GM03348 (cell line): ENCODE measurements around the gene TSPAN31.
A peak's percentile ranks its signal among the peaks of the same experiment; 100 is the strongest.

Experiments
- DNase-seq: peaks from one replicate; pipeline ENCODE4 v3.0.0; 2012; ENCODE audit warnings: low spot score

The TSPAN31 gene

DNA sequence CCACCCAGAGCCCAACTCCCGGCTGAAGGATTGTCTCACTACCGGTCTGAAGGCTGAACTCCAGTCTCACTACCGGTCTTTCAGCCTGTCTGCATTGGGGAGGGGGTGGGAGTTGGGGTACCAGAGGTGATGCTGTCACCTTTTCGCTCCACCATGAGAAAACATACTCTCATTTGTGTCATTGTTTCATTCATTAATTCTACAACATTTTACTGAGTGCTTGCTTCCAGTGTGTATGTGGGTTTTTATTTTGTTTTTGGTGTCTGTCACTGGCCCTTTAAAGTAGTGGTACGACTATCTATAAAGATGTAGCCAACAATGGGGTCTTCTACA is 7.8 kb downstream of the TSPAN31 start:
- no peak for DNase-seq

DNA sequence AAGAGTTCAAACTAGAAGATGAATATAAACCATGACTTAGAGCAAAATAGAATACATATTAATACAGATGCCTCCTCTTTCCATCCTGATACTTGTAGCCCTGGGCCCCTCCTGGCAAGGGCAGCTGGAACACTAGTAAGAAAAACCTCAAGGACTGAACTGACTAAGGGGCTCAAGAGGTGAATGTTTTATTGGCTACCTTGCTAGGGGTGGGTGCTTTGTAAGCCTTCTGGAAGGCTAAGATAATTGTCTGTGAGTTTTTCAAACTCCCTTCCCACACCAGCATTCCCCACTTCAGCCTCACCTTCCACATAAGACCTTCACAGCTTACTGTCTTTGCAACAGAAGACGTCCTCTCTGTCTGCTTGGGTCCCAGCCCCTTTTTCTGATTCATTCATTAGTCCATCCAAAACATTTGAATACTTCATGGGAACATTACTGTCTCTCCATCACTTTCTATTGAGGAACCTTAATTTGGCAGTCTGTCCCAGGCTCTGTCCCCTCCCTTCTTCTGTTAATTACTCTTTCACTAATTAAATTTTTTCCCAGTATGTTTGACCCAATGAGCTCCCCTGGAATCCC is 9.0 kb downstream of the TSPAN31 start:
- DNase-seq = no peak

DNA sequence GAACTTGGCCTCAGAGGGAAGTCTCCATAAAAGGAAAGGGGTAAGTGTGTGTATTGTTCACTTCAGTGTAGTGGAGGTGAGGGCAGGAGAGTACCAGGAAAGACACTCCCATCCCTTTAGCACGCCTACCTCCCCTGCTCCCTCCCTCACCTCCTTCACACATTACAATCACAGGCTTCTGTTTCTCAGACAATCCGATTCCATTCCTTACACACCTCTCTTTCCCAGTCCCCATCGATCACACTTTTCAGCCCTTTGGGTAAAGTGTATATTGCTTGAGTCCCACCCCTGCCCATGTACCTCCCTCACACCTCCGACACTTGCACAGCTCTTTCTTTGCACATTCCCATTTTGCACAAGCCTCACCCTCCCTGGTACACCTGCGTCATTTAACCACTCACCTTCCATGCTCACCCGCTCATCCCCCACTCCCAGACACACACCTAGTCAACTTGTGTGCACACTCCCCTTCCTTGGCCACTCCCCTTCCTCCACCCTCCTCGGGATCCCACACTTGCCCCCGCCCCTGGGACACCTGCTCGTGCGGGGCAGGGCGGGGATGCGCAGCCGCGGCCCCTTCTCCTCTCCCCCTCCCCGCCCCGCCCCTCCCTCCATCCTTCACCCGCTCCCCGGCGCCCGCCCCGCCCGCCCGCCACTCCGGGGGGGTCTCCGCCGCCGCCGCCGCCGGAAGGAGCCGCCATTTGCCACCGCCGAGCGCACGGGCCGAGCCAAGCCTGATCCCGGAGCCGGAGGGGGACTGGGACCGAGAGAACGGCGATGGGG is 9.8 kb downstream of the TSPAN31 start, which contains the start of gene MARCHF9:
TSS of gene MARCHF9 (plus strand) at position 693 of the 783 bp plus-strand sequence. CDS start 426 bp downstream, outside the sequence.
- DNase-seq = no peak

DNA sequence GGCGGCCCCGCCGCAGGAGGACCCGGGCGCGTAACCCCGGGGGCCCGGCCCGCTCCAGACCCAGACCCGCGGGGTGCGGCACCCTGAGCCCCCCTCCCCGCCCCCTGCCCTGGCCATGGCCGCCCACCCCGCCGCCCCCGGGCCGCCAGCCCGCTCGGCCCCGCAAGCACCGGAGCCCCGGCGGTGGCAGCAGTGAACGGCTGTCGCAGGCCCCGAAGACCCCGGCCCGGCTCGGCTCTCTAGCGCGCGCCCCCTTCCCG is 10.3 kb downstream of the TSPAN31 start:
- DNase-seq = no peak

DNA sequence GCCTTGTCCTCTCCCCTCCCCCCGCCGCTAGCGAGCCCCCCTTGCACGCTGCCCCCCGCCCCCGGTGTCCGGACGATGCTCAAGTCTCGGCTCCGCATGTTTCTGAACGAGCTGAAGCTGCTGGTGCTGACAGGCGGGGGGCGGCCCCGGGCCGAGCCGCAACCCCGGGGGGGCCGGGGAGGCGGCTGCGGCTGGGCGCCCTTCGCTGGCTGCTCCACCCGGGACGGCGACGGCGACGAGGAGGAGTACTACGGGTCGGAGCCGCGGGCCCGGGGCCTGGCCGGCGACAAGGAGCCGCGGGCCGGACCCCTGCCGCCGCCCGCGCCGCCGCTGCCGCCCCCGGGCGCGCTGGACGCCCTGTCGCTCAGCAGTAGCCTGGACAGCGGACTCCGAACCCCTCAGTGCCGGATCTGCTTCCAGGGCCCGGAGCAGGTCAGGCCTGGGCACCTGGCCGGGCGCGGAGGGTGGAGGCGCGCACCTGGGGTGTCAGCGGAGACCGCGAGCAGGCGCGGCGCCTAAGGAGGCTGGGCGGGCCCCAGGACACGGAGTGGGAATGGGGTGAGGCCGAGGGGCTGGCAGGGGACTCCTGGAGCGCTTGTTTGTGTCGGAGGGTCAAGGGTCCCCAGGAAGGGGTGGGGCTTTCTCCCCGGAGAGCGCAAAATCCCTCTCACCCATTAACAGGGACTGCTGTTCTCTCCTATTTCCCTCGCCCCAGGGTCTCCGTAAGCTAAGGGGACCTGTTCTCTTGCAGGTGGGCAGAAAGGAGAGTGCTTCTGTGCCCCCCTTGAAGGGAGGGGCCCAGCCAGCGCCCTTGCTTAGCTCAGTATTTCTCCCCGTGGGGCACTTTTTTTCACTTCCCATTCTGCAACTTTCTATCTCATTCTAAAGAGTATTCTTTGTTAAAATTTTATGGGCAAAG is 10.9 kb downstream of the TSPAN31 start:
- DNase-seq = no peak

DNA sequence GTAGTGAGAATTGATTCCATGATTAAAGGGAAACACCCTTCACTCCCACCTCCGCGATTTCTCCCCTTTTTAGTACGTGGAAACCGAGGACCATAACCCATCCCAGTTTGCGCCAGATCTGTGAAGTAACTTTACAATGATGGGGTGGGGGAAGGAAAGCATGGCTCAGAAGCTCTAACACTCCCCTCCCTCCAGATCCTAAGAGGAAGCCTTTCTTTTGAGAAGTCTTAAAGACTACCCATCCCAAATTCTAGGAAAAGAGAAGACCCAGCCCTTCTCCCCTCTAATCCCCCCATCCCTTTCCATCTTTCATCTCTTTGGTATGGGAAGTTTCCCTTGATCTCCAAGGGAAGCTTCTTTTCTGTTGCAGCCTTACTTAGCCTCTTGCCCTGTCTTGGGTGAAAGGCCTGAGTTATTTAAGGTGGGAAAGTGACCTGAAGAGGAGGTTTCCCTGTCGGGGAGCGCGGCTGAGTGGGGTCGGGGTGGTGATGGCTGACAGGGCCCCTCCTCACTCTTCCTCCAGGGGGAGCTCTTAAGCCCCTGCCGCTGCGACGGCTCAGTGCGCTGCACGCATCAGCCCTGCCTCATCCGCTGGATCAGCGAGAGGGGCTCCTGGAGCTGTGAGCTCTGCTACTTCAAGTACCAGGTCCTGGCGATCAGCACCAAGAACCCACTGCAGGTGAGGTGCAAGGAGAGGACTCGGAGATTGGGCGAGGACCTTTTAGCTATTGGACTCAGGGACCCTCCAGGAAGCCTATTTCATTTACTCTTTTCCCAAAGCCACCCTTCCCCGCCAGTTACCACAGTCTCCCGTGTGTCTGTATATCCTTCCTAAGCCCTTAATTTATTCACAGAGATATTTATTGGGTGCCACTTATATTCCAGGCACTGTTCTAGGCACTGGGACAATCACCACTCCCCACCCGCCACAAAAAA is 11.8 kb downstream of the TSPAN31 start:
- DNase-seq = no peak

DNA sequence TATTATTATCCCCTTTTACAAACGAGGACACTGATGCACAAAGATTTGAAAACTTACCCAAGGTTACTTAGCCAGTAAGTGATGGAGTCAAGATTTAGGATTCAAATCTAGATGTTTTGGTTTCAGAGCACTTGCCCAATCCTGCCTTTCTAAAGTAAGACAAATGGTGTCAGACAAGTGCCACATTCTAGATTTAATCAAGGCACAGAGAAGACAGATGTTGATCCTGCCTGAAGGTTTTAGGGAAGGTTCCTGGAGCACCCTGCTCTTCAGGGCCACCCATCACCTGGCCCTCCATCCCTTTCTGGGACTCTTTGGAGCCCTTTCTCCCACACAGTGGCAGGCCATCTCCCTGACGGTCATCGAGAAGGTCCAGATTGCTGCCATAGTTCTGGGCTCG is 12.9 kb downstream of the TSPAN31 start:
- DNase-seq = no peak

DNA sequence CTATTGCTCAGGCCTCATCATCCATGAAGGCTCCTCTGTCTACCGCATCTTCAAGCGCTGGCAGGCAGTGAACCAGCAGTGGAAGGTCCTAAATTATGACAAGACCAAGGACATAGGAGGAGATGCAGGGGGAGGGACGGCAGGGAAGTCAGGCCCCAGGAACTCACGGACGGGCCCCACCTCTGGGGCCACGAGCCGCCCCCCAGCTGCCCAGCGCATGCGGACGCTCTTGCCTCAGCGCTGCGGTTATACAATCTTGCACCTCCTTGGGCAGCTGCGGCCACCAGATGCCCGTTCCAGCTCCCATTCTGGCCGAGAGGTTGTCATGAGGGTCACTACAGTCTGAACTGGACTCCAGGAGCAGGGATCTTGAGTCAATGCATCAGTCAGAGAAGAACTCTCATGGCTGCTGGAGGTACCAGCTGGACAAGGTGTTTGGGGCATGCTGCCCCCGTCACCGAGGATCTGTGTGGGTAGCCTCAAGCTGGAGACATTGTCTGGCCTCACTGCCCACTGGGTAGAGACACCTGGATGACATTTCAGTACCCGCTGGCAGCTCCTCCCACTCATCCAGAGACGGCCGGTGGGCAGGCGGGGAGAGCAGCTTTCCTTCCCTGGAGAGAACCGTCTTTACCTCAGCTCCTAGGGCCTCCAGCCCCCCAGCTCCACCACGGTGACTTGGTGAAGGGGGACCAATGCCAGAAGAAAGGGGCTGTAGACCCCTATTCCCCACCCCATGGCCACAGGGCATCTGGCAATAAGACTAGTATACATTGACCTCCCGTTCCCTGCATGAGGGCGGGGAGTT is 13.9 kb downstream of the TSPAN31 start:
- no peak for DNase-seq

DNA sequence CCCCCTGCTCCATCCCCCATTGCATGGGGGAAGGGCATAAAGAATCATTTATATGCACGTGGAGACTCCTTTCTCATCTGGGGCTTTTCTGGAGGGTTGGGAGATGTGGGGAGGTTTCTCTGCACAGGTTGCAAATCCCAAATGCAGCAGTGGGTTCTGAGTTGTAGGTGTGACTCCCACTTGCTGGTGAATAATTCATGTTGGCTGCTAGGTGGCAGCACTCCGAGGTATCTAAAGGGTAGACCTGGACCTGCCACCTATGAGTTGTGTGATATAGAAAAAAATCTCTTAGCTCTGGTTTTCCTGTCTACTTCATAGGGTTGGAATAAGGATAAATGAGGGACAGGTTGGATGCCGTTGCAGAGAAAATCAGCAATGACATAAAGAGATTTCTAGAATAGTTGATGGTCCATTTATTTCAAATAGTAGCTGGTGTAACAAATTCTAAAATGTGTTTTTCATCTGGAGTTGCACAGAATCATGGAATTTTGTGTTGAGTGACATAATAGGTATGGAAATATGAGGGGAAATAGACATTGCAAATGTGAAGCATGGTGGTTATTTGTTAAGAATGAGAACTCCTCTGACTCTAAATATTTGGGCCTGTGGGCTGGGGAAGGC is 14.6 kb downstream of the TSPAN31 start:
- no peak for DNase-seq

DNA sequence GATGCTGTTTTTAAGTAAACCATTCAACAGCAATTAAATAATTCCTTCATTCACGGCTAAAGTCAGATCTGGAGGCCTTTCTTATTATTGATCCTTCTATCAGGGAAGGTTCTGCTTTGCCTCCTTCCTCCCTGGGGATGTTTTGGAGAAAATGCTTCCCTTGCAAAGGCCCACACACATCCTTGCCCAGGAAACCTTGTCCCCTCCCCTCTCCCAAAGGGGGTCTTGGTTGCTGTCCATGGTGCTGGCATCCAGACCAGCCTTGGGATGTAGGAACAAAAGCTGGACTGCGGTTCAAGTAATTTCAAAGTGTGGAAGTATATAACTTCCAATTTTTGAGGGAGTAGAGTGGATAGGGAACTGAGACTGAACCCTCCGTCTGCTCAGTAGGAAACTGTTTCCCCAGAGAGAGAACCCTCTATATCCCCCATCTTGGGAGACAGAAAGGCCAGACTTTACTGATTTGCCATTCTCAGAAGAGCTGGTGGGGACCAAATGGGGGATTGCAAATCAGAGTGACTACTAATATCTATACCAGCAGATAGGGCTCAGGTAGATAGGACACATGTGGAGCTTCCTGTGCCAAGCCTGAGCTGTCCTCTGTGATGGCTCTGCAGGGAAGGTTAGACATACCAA is 15.6 kb downstream of the TSPAN31 start:
- no peak for DNase-seq

DNA sequence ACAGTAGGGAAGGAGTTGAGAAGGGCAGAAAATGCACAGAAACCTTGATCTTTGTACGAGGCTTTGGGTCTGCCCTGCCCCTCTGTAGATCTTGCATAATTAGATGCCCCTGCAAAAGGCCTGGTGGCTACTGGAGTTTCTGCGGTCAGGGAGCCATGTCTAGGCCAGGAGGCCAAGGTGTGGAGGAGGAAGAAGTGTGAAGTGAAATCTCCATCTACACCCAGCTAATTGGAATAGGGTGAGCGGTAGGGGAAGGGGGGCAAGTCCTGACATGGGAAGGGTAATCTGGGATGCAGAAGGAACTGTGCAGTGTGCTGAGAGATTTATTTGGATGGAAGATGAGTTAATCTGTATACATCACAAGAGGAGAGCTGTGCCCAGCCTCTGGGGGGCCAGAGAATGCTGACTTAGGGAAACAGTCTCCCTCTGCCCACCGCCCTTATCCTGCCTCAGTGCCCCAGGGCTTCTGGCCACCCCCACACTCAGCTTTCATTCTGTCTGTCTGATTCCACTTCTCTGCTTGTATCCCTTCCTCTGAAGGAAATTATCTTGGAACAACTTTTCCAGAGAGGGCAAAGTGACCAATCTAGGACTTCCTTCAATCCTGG is 16.7 kb downstream of the TSPAN31 start:
- no peak for DNase-seq

DNA sequence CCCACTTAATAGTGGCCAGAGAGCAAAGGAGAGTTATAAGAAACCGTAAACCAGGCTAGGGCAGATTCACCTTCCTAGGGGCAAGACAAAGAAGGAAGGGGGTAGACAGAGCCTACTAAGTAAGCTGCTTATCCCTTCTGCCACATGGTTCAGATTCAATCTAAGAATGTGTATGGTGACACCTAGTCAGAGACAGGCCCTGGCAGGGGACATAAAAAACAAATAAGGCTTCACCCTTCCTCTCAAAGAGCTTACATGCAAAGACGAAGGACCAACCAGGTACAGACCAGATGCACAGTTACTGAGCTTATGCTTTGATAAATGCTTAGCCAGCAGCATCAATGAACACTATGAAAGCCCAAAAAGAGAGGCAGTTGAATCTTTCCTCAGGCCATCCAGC is 17.6 kb downstream of the TSPAN31 start:
- no peak for DNase-seq

DNA sequence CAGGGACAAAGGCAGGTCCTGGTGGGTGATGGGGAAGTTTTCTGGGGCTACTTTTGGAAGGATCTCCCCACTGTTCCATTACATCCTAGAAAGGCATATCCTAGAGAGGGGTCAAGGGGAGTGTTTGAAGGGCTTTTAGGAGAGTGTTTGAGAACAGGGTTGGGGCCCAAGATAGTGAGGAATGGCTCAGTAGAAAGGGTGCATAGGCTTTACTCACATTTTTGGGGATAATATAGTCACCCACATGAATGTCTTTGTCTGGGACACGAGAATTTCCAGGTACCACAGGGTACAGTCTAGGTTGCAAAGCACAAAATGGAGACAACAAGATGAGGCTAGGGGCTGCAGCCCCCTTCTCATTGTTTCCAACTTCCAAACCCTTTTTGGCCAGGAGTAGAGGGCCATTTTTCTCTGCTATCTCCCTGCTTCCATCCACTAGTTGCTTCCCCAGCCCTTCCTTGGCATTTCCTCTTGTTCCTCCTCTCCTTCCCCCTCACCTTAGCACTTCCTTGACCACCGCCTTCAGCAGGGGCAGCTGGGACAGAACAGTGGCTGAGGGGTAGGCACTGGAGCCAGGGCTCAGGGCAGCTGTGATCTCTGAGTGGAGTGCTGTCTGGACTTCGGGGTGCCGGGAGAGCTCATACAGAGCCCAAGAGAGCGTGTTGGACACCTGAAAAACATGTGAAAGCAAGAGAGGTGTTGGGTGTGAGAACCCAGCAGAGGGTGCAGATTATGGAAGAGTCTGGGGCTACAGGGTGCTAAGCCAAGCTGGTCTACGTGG is 19.2 kb downstream of the TSPAN31 start:
- DNase-seq = no peak

DNA sequence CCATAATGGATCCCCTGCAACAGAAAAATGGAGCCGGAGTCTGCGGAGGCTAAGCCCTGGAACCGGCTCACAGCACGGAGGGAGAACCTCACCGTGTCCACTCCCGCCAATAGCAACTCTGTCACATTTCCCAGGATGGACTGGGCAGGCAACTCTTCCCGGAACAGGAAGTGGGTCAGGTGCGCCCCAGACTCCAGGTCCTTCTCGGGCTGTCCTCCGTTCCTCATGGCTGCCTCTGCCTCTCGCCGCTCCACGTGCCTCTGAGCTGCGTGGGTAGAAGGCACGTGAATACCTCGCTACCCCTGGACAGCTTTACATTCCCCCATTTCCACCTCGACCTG is 19.8 kb downstream of the TSPAN31 start:
- no peak for DNase-seq

DNA sequence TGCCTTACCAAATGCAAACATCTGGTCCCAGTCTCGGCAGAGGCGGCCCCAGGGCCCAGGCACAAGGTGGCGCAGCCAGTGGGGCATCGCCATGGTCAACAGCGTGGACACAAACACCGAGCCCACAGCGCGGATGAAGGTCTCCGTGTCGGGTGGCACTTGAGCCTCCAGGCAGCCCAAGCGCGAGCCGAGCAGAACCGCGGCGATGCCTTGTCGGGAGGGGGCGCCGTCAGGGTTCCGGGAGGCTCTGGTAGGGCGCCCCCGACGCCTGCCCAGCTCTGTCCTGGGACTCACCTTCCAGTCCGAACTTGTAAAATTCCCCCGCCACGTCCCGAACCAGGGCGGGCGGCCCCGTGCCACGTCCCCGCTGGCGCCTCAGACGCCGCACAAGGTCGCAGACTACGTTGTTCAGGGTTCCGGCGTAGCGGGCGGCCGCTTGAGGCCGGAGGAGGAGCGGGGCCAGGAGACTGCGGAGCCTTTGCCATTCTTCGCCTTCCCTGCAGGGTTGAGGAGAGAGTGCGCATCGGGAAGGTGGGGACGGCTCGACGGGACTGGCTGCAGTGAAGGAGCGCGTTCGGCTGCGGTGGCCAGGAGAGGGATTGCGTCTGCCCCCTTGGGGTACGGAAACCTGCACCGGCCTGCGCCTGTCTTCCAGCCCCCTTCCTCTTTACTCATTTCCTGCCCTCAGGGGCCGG is 20.3 kb downstream of the TSPAN31 start:
- peak; percentile 52 for DNase-seq

DNA sequence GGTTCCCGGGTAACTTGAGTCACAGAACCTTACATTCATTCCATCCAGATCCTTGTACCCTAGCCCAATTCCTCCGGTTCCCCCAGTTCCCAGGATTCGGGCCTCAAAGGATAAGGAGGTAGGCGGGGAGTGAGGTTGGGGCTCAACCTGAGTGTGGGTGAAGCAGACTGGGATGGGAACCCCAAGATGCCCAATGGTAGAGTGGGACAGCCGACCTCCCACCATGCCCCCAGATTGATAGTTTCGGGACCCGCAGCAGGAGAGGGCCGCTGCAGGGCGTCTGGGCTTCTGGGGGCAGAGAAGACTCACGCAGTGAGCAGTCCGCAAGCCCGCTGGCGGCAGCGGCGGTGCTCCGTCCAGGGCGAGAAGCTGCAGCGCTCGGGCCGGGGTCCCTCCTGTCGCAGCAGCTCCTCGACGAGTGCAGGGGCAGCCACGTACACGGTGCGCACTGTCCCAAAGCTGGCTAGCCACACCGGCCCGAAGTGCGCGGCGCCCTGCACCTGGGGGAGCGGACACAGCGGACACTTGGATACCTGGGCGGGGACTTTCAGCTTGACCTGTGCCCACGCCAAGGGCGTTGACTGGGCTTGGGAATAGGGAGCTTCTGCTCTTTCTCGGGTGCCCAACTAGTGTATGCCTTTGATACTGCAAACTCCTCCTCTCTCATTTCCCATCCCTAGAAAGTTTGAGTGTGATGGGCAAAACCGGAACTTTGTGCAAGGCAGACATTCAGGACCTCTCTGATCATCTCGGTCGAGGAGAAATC is 21.0 kb downstream of the TSPAN31 start:
- DNase-seq = no peak

DNA sequence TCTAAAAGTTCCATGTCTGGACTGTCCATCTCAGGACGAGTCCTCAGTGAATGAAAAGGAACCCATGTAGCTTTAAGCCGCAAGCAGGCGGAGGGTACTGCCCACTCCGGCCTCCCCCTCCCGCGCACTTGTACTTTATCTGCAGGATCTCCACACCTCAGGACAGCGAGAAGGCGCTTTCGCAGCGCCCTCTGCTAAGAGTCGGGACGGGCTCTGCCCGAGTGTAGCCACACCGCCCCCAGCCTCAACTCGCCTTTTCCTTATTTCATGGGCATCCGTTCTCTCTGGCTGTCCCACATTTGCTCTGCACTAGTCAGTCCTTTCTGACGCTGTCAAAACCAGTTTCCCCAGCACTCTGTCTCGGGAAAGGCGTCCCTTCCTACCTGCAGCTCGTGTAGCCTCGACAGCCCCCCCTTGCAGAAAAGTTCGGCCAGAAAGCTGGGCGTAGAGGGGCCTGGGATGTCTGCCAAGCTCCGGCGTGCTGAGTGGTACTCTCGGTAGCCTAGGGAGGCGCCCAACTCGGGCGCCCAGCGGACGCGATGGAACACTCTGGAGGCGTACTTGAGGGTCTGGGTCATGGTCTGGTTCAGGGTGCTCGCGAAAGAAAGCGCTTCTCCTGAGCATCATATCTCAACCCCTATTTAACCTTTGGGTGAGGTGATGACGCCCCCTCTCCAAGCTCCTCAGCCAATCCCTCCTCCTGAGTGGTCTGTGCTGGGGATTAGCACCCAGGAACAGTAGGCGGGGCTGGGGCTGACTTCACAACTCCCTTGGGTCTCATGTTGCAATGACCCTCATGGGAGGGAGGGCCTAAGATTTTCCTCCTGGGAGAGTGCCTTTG is 21.8 kb downstream of the TSPAN31 start, which contains the start of gene CYP27B1:
TSS of gene CYP27B1 (minus strand) at position 615 of the 841 bp plus-strand sequence. CDS start at position 578, 37 bp downstream.
- peak; percentile 57 for DNase-seq
